Fibroblast of skin of back (primary cell): ENCODE results near the gene BRIP1.
"Not testable (repeated sequence)": the region's sequence is repeated elsewhere in the genome, so short reads cannot be mapped to it uniquely, and the experiment has no call there.

Experiments used
- DNase-seq: peaks from one replicate; pipeline ENCODE4 v3.0.0-alpha.2; 2013

The BRIP1 gene

GRCh38 chr17:61756561-61756960 lies 106.8 kb downstream of the BRIP1 start:
- no peak for DNase-seq

- DNase-seq, result no peak
Observed at GRCh38 chr17:61755668-61756067, 107.7 kb downstream of the BRIP1 start.

GRCh38 chr17:61755078-61755477 lies 108.2 kb downstream of the BRIP1 start:
- no peak for DNase-seq

GRCh38 chr17:61754124-61754523 lies 109.2 kb downstream of the BRIP1 start:
- DNase-seq, result no peak

- DNase-seq, result no peak
Observed at GRCh38 chr17:61753696-61754095, 109.6 kb downstream of the BRIP1 start.

GRCh38 chr17:61750656-61751055 lies 112.7 kb downstream of the BRIP1 start:
- peak; percentile 11 for DNase-seq

GRCh38 chr17:61749823-61750404 lies 113.4 kb downstream of the BRIP1 start:
- DNase-seq, result no peak

GRCh38 chr17:61746248-61746985 lies 116.9 kb downstream of the BRIP1 start:
- no peak for DNase-seq

- no peak for DNase-seq
Observed at GRCh38 chr17:61744804-61745203, 118.5 kb downstream of the BRIP1 start.

GRCh38 chr17:61744252-61744651 lies 119.1 kb downstream of the BRIP1 start:
- DNase-seq, result no peak

- no peak for DNase-seq
Observed at GRCh38 chr17:61743766-61744165, 119.6 kb downstream of the BRIP1 start.

GRCh38 chr17:61739002-61739401 lies 124.3 kb downstream of the BRIP1 start:
- DNase-seq, result no peak

GRCh38 chr17:61738249-61738648 lies 125.1 kb downstream of the BRIP1 start:
- no peak for DNase-seq

- DNase-seq, result no peak
Observed at GRCh38 chr17:61737820-61738219, 125.5 kb downstream of the BRIP1 start.

- no peak for DNase-seq
Observed at GRCh38 chr17:61736438-61736837, 126.9 kb downstream of the BRIP1 start.

- no peak for DNase-seq
Observed at GRCh38 chr17:61735807-61736206, 127.5 kb downstream of the BRIP1 start.

- DNase-seq, result no peak
Observed at GRCh38 chr17:61734466-61734865, 128.9 kb downstream of the BRIP1 start.

- no peak for DNase-seq
Observed at GRCh38 chr17:61734012-61734411, 129.3 kb downstream of the BRIP1 start.

GRCh38 chr17:61733021-61733420 lies 130.3 kb downstream of the BRIP1 start:
- no peak for DNase-seq

GRCh38 chr17:61732169-61732568 lies 131.2 kb downstream of the BRIP1 start:
- DNase-seq, result no peak

GRCh38 chr17:61731330-61731729 lies 132.0 kb downstream of the BRIP1 start:
- DNase-seq, result peak; percentile 2

- DNase-seq, result no peak
Observed at GRCh38 chr17:61729690-61730268, 133.5 kb downstream of the BRIP1 start.

- DNase-seq, result no peak
Observed at GRCh38 chr17:61728297-61728836, 135.0 kb downstream of the BRIP1 start.

GRCh38 chr17:61727798-61728197 lies 135.5 kb downstream of the BRIP1 start:
- not testable (repeated sequence) for DNase-seq
